RWPE1 (cell line): ENCODE data around the gene CABP2.
"Not testable (repeated sequence)": the region's sequence is repeated elsewhere in the genome, so short reads cannot be mapped to it uniquely, and the experiment has no call there.

Experiments used
- CTCF ChIA-PET: fragments of 350-600 bp; sonication (Branson Sonifier 250); formaldehyde crosslinking; extraction: SDS; loops from one replicate; lab custom pipeline; 2021; lab: Yijun Ruan, JAX
- POLR2A ChIA-PET: fragments of 400-600 bp; formaldehyde crosslinking; extraction: SDS; loops from one replicate; lab custom pipeline; 2020; ENCODE audit warnings: antibody characterized with exemption; ENCODE audit not compliant: low non-redundant PET; lab: Yijun Ruan, JAX
- DNase-seq: peaks from one replicate; pipeline ENCODE4 v3.0.0; 2012; ENCODE audit warnings: low spot score
- H3K27ac ChIP-seq: fragments of 450-650 bp; 2 replicates; pipeline ENCODE4 v1.5.1; 2017
- TF ChIP-seq, protein P1 (sequence below): fragments of 450-650 bp; conservative IDR thresholded peaks from 2 replicates; pipeline ENCODE4 v1.5.1; 2017; ENCODE audit warnings: low read depth, mild to moderate bottlenecking

Gene CABP2

DNA sequence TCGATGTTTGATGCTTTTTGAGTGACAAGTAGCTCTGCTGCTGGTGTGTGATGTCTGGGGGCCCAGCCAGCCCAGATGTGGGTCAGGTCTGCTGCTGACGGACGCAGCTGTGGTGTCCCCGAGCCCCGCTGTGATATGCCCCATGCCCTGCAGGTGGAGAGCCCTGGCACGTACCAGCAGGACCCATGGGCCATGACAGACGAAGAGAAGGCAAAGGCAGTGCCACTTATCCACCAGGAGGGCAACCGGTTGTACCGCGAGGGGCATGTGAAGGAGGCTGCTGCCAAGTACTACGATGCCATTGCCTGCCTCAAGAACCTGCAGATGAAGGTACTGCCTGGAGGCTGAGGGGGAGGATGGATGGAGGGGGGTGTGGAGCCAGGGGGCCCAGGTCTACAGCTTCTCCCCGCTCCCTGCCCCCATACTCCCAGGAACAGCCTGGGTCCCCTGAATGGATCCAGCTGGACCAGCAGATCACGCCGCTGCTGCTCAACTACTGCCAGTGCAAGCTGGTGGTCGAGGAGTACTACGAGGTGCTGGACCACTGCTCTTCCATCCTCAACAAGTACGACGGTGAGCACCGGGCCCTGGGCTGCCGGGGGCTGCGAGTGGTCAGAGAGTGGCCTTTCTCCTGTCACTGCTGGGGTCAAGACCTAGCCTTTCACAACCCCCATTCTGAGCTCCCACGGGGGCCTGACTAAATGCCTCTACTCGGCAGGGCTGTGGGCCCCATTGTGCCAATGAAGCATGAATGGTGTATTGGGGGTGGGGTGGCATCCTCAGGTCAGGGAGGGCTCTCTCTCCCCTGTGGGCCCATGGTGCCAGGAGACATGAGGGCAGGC is 33.1 kb downstream of the CABP2 start:
- ChIA-PET CTCF (interaction anchor here (0.6 to 0.7 kb wide), 3 partner anchors 10 to 125 kb away, joined by 3 read pairs; partner anchors contain the start of gene CDK2AP2), POLR2A (interaction anchor here (0.7 kb wide), 1 partner anchor 23 kb away, joined by 3 read pairs; no protein-coding TSS in a partner anchor)
- TF ChIP-seq, protein P1, sequence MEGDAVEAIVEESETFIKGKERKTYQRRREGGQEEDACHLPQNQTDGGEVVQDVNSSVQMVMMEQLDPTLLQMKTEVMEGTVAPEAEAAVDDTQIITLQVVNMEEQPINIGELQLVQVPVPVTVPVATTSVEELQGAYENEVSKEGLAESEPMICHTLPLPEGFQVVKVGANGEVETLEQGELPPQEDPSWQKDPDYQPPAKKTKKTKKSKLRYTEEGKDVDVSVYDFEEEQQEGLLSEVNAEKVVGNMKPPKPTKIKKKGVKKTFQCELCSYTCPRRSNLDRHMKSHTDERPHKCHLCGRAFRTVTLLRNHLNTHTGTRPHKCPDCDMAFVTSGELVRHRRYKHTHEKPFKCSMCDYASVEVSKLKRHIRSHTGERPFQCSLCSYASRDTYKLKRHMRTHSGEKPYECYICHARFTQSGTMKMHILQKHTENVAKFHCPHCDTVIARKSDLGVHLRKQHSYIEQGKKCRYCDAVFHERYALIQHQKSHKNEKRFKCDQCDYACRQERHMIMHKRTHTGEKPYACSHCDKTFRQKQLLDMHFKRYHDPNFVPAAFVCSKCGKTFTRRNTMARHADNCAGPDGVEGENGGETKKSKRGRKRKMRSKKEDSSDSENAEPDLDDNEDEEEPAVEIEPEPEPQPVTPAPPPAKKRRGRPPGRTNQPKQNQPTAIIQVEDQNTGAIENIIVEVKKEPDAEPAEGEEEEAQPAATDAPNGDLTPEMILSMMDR = no peak
- H3K27ac ChIP-seq = peak overlapping the region; percentile 55
- DNase-seq = no peak

DNA sequence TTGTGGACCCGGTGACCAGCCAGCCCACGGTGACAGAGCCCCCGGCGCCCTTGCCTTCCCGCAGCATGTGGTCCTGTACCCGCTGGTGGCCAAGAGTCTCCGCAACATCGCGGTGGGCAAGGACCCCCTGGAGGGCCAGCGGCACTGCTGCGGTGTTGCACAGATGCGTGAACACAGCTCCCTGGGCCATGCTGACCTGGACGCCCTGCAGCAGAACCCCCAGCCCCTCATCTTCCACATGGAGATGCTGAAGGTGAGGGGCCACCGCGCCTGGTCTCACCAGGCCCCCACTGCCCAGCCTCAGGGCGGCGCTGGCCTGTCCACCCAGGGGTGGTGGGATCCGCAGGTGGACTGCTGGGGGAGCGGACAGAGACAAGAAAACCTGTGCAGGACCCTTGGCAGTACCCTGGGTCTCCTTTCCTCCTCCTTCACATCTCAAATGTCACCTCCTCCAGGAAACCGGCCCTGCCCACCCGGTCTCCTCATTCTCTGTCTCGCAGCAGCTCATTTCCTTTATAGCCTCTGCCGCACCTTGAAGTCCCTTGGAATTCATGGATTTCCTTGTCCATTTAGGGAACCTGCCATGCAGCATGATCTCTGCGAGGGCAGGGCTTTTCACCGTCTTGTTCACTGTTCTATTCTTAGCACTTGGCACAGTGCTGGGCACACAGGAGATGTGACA is 33.9 kb downstream of the CABP2 start:
- ChIA-PET POLR2A (interaction anchor here (0.6 kb wide), 1 partner anchor 25 kb away, joined by 3 read pairs; no protein-coding TSS in a partner anchor), CTCF (interaction anchor here (0.6 to 0.7 kb wide), 2 partner anchors 11 to 124 kb away, joined by 3 read pairs; no protein-coding TSS in a partner anchor)
- DNase-seq = no peak
- peak overlapping the region; percentile 55 for H3K27ac ChIP-seq
- TF ChIP-seq, protein P1 = no peak

DNA sequence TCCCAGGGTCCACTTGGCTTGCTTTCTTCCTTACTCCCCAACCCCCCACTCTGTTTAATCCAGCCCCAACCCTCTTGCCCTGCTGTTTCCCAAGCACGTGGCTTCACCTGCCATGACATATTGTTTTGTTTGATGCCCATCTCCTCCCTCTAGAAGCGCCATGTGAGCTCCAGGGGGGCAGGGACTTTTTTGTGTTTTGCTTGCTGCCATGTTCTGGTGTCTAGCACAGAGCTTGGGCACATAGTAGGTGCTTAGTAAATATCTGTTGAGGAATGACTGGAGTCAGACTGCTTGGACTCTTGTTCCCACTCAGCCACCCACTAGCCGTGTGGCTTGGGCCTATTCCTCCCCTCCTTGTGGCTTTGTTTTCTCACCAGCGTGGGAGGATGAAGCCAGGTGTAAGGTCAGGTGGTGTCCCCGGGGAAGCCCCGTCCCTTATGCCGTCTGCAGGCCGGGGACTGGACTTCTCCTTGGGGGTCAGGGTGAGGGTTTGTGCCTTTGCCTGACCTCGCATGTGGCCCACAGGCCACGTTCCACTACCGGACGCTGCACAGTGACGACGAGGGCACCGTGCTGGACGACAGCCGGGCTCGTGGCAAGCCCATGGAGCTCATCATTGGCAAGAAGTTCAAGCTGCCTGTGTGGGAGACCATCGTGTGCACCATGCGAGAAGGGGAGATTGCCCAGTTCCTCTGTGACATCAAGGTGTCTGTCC is 36.6 kb downstream of the CABP2 start:
- H3K27ac ChIP-seq = peak overlapping the region; percentile 34
- DNase-seq = no peak
- TF ChIP-seq, protein P1 = no peak
- ChIA-PET POLR2A (no interaction called here), CTCF (no interaction called here)

DNA sequence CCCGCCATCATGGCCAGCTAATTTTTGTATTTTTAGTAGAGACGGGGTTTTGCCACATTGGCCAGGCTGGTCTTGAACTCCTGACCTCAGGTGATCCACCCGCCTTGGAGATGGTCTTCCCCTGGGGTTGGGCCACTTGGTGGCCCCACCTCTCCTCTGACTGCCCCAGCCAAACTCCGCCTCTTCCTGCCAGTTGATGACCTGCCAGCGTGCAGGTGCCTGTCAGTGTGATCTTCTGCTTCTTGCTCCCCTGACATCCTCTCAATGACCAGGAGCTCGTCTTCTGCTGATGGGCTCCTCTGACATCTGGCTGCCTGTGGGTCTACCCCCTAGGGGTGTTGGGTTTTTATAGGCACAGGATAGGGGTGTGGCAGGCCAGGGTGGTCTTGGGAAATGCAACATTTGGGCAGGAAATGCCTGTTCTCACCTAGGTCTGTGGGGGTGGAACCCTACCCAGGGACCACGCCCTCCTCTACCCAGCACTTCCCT is 37.3 kb downstream of the CABP2 start:
- DNase-seq, CTCF ChIA-PET: not testable (repeated sequence)
- peak overlapping the region; percentile 34 for H3K27ac ChIP-seq
- POLR2A ChIA-PET = interaction anchor here (0.7 kb wide), 1 partner anchor 137 kb away, joined by 7 read pairs; no protein-coding TSS in a partner anchor

DNA sequence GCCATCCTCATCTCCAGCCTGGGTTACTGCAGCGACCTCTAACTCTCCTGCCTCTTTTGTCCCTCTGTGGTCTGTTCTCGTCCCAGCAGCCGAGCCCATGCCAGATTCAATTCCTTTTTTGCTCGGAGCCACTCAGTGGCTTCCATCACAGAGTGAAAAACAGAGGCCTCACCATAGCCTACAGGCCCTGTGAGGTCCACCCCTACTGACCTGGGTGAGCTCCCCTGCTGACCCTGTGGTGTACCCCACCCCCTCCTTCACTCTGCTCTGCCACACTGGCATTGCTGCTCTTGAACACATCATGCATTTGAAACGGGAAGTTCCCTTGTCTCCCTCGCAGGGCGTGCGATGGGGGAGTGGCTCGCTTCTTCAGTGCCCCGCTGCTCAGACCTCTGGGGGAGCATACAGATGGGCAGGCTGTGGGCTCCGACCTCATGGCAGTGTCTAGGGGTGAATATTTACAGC is 38.4 kb downstream of the CABP2 start:
- ChIA-PET CTCF (no interaction called here), POLR2A (no interaction called here)
- H3K27ac ChIP-seq = peak overlapping the region; percentile 34
- no peak for DNase-seq
- TF ChIP-seq, protein P1 = no peak

DNA sequence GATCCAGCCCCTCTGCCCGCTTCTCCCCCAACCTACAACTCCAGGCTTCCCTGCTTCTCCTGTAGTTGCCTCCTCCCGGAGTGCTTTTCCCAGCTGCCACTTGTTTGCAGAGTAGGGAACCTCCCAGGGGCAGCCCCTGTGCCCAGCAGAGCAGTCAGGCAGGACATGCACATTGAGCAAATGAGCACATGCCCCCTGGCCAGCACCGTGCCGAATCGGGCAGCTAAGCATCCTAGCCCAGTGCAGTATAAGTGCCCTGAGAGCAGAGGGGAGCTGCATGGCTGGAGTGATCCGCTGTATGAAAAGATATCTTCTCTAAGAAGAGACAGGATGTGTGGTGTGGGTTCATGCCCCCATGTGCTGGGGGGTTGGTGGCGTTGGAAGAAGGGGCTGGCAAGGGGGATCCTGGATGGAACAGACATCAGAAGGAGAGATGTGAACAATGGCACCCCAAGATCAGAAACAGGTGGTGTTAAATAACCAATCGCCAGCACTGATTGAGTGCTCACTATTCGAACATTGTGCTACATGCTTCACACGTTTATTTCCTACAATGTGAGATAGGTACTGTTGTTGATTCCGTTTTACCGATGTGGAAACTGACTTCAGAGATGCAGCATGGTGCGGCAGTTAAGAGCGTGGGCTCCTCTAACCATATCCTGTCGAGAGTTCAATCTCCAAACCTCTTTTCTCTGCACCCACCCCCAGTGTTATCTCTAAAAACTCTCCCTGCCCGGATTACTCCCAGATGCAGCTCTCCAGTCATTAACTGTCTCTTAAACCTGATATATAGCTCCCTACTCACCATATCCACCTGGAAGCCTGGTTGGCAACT is 39.2 kb downstream of the CABP2 start:
- DNase-seq = no peak
- TF ChIP-seq, protein P1 = no peak
- CTCF ChIA-PET = no interaction called here
- H3K27ac ChIP-seq = peak overlapping the region; percentile 81
- POLR2A ChIA-PET = no interaction called here
